GF-D8 (cell line): ENCODE measurements around the gene CHRM1.

ENCODE experiments used
- DNase-seq: peaks from one replicate; lab custom pipeline; 2025; lab: John Stamatoyannopoulos, UW

CHRM1 gene

GRCh38 chr11:62905296-62905695 is 15.9 kb downstream of the CHRM1 start:
- no peak for DNase-seq

- DNase-seq: no peak
These were observed 18.2 kb downstream of the CHRM1 start for GRCh38 chr11:62902932-62903331.

GRCh38 chr11:62898027-62898426 is 23.1 kb downstream of the CHRM1 start:
- no peak for DNase-seq

DNA sequence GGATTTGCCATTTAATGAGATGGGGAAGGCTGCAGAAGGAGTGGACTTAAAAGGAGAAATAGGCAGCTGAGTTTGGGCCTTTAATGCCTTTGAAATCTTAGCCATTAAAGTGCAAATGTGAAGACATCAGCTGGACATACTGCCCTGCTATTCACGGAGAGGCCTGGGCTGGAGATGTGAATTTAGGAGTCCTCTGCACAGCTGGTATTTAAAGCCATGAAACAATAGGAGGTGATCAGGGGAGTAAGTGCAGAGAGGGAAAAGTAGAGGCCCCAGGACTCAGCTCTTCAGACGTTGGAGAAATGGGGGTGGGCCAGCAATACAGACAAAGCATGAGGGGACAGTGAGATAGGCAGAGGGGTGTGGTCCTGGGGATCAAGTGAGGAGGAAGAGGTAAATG is 23.9 kb downstream of the CHRM1 start:
- DNase-seq: no peak

- DNase-seq: no peak
These were observed 25.1 kb downstream of the CHRM1 start for GRCh38 chr11:62896049-62896448.

DNA sequence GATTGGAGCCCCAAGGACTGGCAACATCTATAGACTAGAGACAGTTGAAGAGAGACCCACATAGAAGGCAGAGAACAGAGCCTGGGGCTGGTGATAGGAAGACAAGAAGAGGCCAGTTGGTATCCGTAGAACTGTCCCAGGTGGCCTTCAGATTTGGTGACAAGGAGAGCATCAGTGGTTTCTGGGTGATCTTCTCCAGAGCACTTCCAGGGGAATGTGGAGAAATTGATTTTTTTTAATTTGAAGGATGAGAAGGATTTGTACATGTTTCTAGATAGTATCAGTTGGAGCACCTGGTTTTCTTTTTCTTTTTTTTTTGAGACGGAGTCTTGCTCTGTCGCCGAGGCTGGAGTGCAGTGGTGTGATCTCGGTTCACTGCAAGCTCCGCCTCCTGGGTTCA is 25.7 kb downstream of the CHRM1 start:
- no peak for DNase-seq

GRCh38 chr11:62892077-62892922 is 28.9 kb downstream of the CHRM1 start:
- no peak for DNase-seq

- no peak for DNase-seq
These were observed 31.4 kb downstream of the CHRM1 start for GRCh38 chr11:62889484-62890437.

- no peak for DNase-seq
These were observed 32.1 kb downstream of the CHRM1 start for GRCh38 chr11:62889126-62889483.

DNA sequence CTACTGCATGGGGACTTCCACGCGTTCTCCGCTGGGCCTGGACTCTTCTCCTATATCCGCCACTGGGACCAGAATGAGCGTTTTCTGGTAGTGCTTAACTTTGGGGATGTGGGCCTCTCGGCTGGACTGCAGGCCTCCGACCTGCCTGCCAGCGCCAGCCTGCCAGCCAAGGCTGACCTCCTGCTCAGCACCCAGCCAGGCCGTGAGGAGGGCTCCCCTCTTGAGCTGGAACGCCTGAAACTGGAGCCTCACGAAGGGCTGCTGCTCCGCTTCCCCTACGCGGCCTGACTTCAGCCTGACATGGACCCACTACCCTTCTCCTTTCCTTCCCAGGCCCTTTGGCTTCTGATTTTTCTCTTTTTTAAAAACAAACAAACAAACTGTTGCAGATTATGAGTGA is 32.8 kb downstream of the CHRM1 start:
- DNase-seq: no peak

- no peak for DNase-seq
These were observed 35.9 kb downstream of the CHRM1 start for GRCh38 chr11:62885137-62885750.

GRCh38 chr11:62883673-62884072 is 37.5 kb downstream of the CHRM1 start:
- DNase-seq: no peak

GRCh38 chr11:62882788-62883501 is 38.2 kb downstream of the CHRM1 start:
- DNase-seq: no peak

GRCh38 chr11:62882431-62882749 is 38.8 kb downstream of the CHRM1 start:
- DNase-seq: no peak

GRCh38 chr11:62881579-62882430 is 39.4 kb downstream of the CHRM1 start:
- peak; percentile 95 for DNase-seq

GRCh38 chr11:62880803-62881578 is 40.2 kb downstream of the CHRM1 start, which contains the start of gene SLC3A2:
SLC3A2 (plus strand) TSS chr11:62880896; CDS start chr11:62881024, 128 bp downstream.
- peak; percentile 56 for DNase-seq

DNA sequence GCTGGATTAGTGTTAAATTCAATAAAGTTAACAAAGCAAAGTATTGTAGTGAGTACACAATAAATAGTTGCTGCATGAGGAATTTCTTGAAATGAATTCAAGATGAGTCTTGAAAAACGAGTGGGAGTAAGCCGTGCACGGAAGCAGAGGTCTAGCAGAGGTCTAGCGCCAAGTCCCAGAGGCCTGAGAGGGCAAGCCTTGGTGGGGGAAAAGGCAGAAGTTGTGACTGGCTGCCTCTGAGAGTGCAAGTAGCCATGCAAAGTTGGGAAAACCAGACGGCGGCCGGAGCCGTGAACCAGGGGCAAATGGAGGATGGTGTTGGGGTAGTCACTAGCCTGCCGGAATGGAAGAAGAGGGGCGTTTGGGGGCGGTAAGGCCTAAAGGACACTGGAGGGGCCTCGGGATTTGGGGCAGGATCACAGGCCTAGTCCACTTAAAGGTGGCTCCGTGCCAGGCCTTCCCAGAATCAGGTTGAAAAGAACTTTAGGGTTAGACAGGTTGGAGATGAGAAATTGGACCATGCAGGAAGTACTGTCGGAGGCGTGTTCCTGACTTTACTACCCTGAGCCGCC is 40.8 kb downstream of the CHRM1 start:
- DNase-seq: peak; percentile 33

DNA sequence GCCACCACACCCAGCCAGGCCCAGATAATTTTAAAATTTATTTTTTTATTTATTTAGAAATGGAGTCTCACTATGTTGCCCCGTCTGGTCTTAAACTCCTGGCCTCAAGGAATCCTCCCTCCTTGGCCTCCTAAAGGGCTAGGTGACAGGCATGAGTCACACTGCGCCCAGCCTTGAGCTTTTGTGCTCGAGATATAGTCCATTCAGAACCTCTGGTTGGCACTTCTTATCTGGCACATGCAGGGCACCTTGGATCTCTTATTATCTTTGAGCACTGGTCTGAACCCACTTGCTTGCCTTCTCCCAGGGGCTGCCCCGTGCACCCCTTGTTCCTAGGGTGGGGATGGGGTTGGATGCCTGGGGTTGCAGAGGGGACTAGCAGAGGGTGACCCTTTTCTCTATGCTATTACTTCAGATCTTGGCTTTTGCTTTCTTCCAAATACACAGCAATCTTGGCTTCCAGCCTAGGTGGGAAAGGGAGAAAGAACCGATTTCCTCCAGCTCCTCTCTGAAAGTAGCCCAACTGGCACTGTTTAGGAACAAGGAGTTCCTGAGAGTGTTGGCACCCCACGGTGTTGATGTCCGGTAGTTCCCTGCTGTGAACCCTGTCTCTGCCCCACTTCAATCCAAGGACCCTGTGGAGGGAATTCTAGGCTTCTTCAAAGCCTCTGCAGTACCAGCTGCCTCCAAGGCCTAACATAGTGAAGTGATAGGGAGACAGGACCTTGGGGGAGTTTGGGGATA is 41.8 kb downstream of the CHRM1 start:
- no peak for DNase-seq

- DNase-seq: no peak
These were observed 44.5 kb downstream of the CHRM1 start for GRCh38 chr11:62876712-62877111.
